K562 (cell line): ENCODE results near the gene UNC119. TPM values are rescaled to one million over a fixed set of nuclear protein-coding genes. Genes with fewer than 3 reads are reported as not detected.

ENCODE experiments used
- ATAC-seq: fragments of 200-7000 bp; cut with Tn5 transposase; 3 replicates; pipeline ENCODE4 v1.9.1; 2020; ENCODE audit warnings: moderate library complexity
- BruUV-seq: library from RNA; stranded (reverse); fragments of 400-500 nt; replicated peaks from 2 replicates; lab custom pipeline; 2021; lab: Mats Ljungman, UMichigan
- CTCF ChIA-PET: fragments of 300-600 bp; formaldehyde crosslinking; extraction: SDS; loops from one replicate; lab custom pipeline; 2021; ENCODE audit warnings: low intra/inter-chr PET ratio; lab: Yijun Ruan, JAX
- POLR2A ChIA-PET: fragments of 300-600, 350-650 bp; sonication (Branson Sonifier 250); formaldehyde crosslinking; extraction: SDS; loops from one replicate; lab custom pipeline; 2021; ENCODE audit warnings: antibody characterized with exemption, inconsistent platforms; lab: Yijun Ruan, JAX
- DNase-seq, 4 experiments: peaks; one replicate each; pipeline versions ENCODE4 v3.0.0 to v3.0.0-alpha.2; 2011 to 2018; ENCODE audit warnings: low spot score in 3 of 4, mixed read lengths in 3 of 4; ENCODE audit errors: extremely low read depth in 1 of 4
- FAIRE-seq: peaks from 2 replicates; lab custom pipeline; 2011; peaks lifted over from hg19 to GRCh38; lab: Jason Lieb, UNC
- H2AFZ ChIP-seq: 2 replicates; pipeline ENCODE4 v1.6.0; 2011; ENCODE audit warnings: low read depth, low read length, control low read depth, inconsistent platforms
- H3K27ac ChIP-seq: fragments of 200-600 bp; 3 replicates; pipeline ENCODE4 v1.8.0; 2011; ENCODE audit warnings: low read depth, mild to moderate bottlenecking, control low read depth, inconsistent platforms, low read length, moderate library complexity, mixed read lengths; ENCODE audit errors: extremely low read depth
- H3K27me3 ChIP-seq, 2 experiments: fragments of 300-600 bp in 1 of 2; 2 replicates in 1 of 2; 3 replicates in 1 of 2; pipeline versions ENCODE4 v1.6.0 to v1.8.0; 2011; ENCODE audit warnings: inconsistent platforms in 2 of 2, low read length in 2 of 2, mild to moderate bottlenecking in 1 of 2, mixed read lengths in 1 of 2, moderate library complexity in 1 of 2; ENCODE audit not compliant: control insufficient read depth in 2 of 2, insufficient read depth in 2 of 2
- H3K36me3 ChIP-seq: fragments of 300-600 bp; 3 replicates; pipeline ENCODE4 v1.8.0; 2011; ENCODE audit warnings: mild to moderate bottlenecking, low read length, inconsistent platforms; ENCODE audit not compliant: control insufficient read depth, insufficient read depth
- H3K4me1 ChIP-seq, 2 experiments: fragments of 200-600 bp in 1 of 2; replicated peaks in 1 of 2; 2 replicates in 1 of 2; 3 replicates in 1 of 2; pipeline versions ENCODE4 v1.5.1 to v1.8.0; 2011; ENCODE audit warnings: inconsistent platforms in 2 of 2, low read length in 2 of 2, mild to moderate bottlenecking in 1 of 2, mixed read lengths in 1 of 2, moderate library complexity in 1 of 2; ENCODE audit not compliant: control insufficient read depth in 2 of 2, insufficient read depth in 2 of 2
- H3K4me2 ChIP-seq: 2 replicates; pipeline ENCODE4 v1.6.1; 2011; ENCODE audit warnings: low read length, control low read depth, inconsistent platforms, mixed read lengths; ENCODE audit not compliant: insufficient read depth
- H3K4me3 ChIP-seq: fragments of 200-600 bp; sonication (generic), shearing (Covaris generic); 2 replicates; pipeline ENCODE4 v1.5.1; 2016; ENCODE audit warnings: control low read depth, inconsistent platforms
- H3K79me2 ChIP-seq: fragments of 200-600 bp; 3 replicates; pipeline ENCODE4 v1.8.0; 2011; ENCODE audit warnings: low read length, inconsistent platforms; ENCODE audit not compliant: control insufficient read depth, insufficient read depth
- H3K9ac ChIP-seq, 2 experiments: 2 replicates each; pipeline versions ENCODE4 v1.6.0 to v1.6.1; 2011; ENCODE audit warnings: low read depth in 2 of 2, low read length in 2 of 2, control low read depth in 1 of 2, inconsistent platforms in 1 of 2, mild to moderate bottlenecking in 1 of 2, mixed read lengths in 1 of 2; ENCODE audit not compliant: insufficient read depth in 1 of 2
- H3K9me1 ChIP-seq: one replicate; pipeline ENCODE4 v1.6.0; 2011; ENCODE audit warnings: inconsistent platforms, mild to moderate bottlenecking, low read length, moderate library complexity; ENCODE audit not compliant: control insufficient read depth, insufficient read depth
- H3K9me3 ChIP-seq: replicated peaks from 2 replicates; pipeline ENCODE4 v1.5.1; 2011; ENCODE audit warnings: low read depth, low read length, inconsistent platforms; ENCODE audit not compliant: control insufficient read depth, insufficient read depth
- H4K20me1 ChIP-seq: replicated peaks from 2 replicates; pipeline ENCODE4 v1.6.1; 2011; ENCODE audit warnings: low read length, inconsistent platforms, mixed read lengths; ENCODE audit not compliant: control insufficient read depth, insufficient read depth
- DMBX1 ChIP-seq: fragments of 250-450 bp; sonication (Bioruptor Pico); IDR thresholded peaks from 2 replicates; pipeline ENCODE4 v1.8.0; 2022; ENCODE audit warnings: inconsistent platforms, mild to moderate bottlenecking, moderate library complexity, borderline replicate concordance
- FOXM1 ChIP-seq, 2 experiments: fragments of 450-650 bp in 1 of 2; sonication (generic) in 1 of 2; formaldehyde crosslinking in 1 of 2; IDR thresholded peaks; 2 replicates each; pipeline versions ENCODE4 v1.6.1 to v1.9.0; 2017 to 2022; ENCODE audit warnings: low read depth in 2 of 2, mild to moderate bottlenecking in 2 of 2, missing genetic modification reagents in 1 of 2, moderate library complexity in 1 of 2
- HDAC8 ChIP-seq: fragments of 450-650 bp; IDR thresholded peaks from 2 replicates; pipeline ENCODE4 v1.6.1; 2016; ENCODE audit warnings: mild to moderate bottlenecking, missing genetic modification characterization, moderate library complexity, missing compliant biosample characterization
- HMG20A ChIP-seq: fragments of 450-650 bp; formaldehyde crosslinking; conservative IDR thresholded peaks from 2 replicates; pipeline ENCODE4 v1.4.0; 2020; ENCODE audit warnings: mild to moderate bottlenecking, mixed read lengths
- PHB ChIP-seq: fragments of 250-450 bp; sonication (Bioruptor Pico); IDR thresholded peaks from 2 replicates; pipeline ENCODE4 v1.5.0; 2021
- SNRNP70 ChIP-seq: fragments of 200-400 bp; formaldehyde crosslinking; optimal IDR thresholded peaks from 2 replicates; pipeline ENCODE3; 2017; ENCODE audit warnings: low read depth, low read length
- STAG1 ChIP-seq: sonication (generic); formaldehyde crosslinking; IDR thresholded peaks from 2 replicates; pipeline ENCODE4 v1.5.0; 2020; ENCODE audit warnings: missing genetic modification reagents, borderline replicate concordance
- STAT5B ChIP-seq: fragments of 250-450 bp; sonication (Bioruptor Pico); IDR thresholded peaks from 2 replicates; pipeline ENCODE4 v1.8.0; 2021; ENCODE audit warnings: mild to moderate bottlenecking, inconsistent platforms
- ZBED1 ChIP-seq: IDR thresholded peaks from 2 replicates; pipeline ENCODE4 v1.6.1; 2014
- ZFPM2 ChIP-seq: fragments of 250-450 bp; sonication (Bioruptor Pico); IDR thresholded peaks from 2 replicates; pipeline ENCODE4 v1.5.1; 2022; ENCODE audit warnings: mild to moderate bottlenecking
- WGBS: fragments of 100-300 bp; shearing (Covaris generic); methylation state at CpG from one replicate; pipeline ENCODE4 v1.1.6; 2016; ENCODE audit warnings: low coverage, mixed read lengths; ENCODE audit not compliant: insufficient coverage; ENCODE audit errors: missing lambda C conversion rate; 5-methylcytosine and 5-hydroxymethylcytosine counted together
- in situ Hi-C: fragments of 300-500 bp; cut with MboI; formaldehyde crosslinking; loops from 4 replicates; pipeline ENCODE4 v1.15.0; 2018; ENCODE audit warnings: inconsistent platforms, mixed read lengths
- intact Hi-C: fragments of 100-400 bp; cut with micrococcal nuclease; formaldehyde crosslinking; loops from 2 replicates; pipeline ENCODE4 v1.14.2; 2022
- polyA plus RNA-seq, 8 experiments: library from polyadenylated mRNA; depleted of rRNA in 4 of 8; stranded (reverse) in 5 of 8; unstranded in 3 of 8; fragments of >200 nt; fragmentation: Nextera tagmentation in 2 of 8; fragmentation: Illumina TruSeq in 1 of 8; extraction: Ambion mirVana in 2 of 8; extraction: Trizol in 1 of 8; gene quantifications; 2 replicates each; pipeline versions ENCODE4 v1.2.1 to v1.2.3, GENCODE V29; 2011 to 2014; ENCODE audit warnings: inconsistent platforms in 1 of 8, missing spikeins in 1 of 8
- total RNA-seq, 7 experiments: library from RNA; depleted of rRNA in 6 of 7; stranded (reverse); fragments of >200 nt in 6 of 7; fragmentation: Illumina TruSeq in 2 of 7; extraction: Trizol in 2 of 7; gene quantifications; 2 replicates each; pipeline versions ENCODE4 v1.2.1 to v1.2.3, GENCODE V29; 2011 to 2021; ENCODE audit warnings: low replicate concordance in 1 of 7
- TF ChIP-seq, protein P1 (sequence below): sonication (generic); formaldehyde crosslinking; IDR thresholded peaks from 2 replicates; pipeline ENCODE4 v1.8.0; 2022; ENCODE audit warnings: missing genetic modification reagents, mild to moderate bottlenecking, moderate library complexity, borderline replicate concordance
- TF ChIP-seq, protein P2 (sequence below), 2 experiments: fragments of 450-650 bp; IDR thresholded peaks; 2 replicates each; pipeline ENCODE4 v1.6.1; 2016
- TF ChIP-seq, protein P3 (sequence below): fragments of 450-650 bp; IDR thresholded peaks from 2 replicates; pipeline ENCODE4 v1.7.1; 2018; ENCODE audit warnings: mild to moderate bottlenecking, low read depth; ENCODE audit not compliant: partially characterized antibody
- TF ChIP-seq, protein P4 (sequence below): fragments of 250-450 bp; sonication (Bioruptor Pico); IDR thresholded peaks from 2 replicates; pipeline ENCODE4 v1.5.0; 2022; ENCODE audit warnings: mild to moderate bottlenecking

UNC119 gene
- total and polyA plus RNA-seq, 9 of the 15 experiments (the other 6 are each of a cell fraction or from before 2014, with no cell fraction given), result 0.37 to 47.7 (median 16.3) TPM

DNA sequence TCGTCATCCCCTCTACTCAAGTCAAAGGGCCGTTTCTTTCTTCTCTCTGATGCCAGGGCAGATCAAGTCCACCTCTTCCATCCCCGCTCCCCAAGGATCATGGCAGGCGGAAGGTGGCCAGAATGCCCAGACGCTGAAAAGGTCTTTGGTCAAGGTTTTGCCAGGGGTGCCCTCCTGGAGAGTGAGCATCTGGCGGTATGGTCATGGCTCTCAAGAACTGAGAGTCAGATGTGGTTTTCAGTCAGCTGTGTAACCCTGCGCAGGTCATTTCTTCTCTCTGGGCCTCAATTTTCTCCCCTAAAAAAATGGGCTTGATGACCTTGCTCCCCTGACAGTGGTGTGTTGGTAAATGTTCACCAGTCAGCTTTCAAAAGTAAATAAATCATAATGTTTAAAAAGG is 33.8 kb downstream of the UNC119 start:
- Histone ChIP-seq H4K20me1 (no peaks in the 10 kb centered on the region), H3K9ac (no peak overlapping the region), H3K27ac (no peak overlapping the region), H3K27me3 (peaks cover 3 to 39% of the 10 kb centered on the region in 2 experiments; a peak in 3 of 5 replicates), H3K79me2 (no peaks in the 10 kb centered on the region), H3K4me2 (no peak overlapping the region), H3K9me1 (no peaks in the 10 kb centered on the region), H3K4me3 (no peak overlapping the region), H2AFZ (no peak overlapping the region), H3K9me3 (no peaks in the 10 kb centered on the region; the same call in 1 of the 2 replicates), H3K36me3 (no peaks in the 10 kb centered on the region), H3K4me1 (peaks cover 0 to 24% of the 10 kb centered on the region in 2 experiments; a peak in 2 of 5 replicates)
- ChIA-PET POLR2A (no interaction called here), CTCF (no interaction called here)
- intact Hi-C loops, result no loop called here
- FAIRE-seq (no peak), DNase-seq (no peak), ATAC-seq (no peak)
- no TSS peak for BruUV-seq
- in situ Hi-C loops, result no loop called here
- WGBS, result 2% methylated on average over 7 of the region's 7 CpGs
- TF ChIP-seq, protein P1, sequence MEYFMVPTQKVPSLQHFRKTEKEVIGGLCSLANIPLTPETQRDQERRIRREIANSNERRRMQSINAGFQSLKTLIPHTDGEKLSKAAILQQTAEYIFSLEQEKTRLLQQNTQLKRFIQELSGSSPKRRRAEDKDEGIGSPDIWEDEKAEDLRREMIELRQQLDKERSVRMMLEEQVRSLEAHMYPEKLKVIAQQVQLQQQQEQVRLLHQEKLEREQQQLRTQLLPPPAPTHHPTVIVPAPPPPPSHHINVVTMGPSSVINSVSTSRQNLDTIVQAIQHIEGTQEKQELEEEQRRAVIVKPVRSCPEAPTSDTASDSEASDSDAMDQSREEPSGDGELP, result no peak
- no peak for TF ChIP-seq SNRNP70
- TF ChIP-seq HMG20A (CRISPR knock-in tag), result no peak
- TF ChIP-seq ZBED1, result no peak
- TF ChIP-seq STAG1 (CRISPR knock-in tag), result no peak
- no peak for TF ChIP-seq DMBX1 (CRISPR knock-in tag)
- no peak for TF ChIP-seq HDAC8
- TF ChIP-seq ZFPM2 (CRISPR knock-in tag), result no peak
- TF ChIP-seq, protein P2, sequence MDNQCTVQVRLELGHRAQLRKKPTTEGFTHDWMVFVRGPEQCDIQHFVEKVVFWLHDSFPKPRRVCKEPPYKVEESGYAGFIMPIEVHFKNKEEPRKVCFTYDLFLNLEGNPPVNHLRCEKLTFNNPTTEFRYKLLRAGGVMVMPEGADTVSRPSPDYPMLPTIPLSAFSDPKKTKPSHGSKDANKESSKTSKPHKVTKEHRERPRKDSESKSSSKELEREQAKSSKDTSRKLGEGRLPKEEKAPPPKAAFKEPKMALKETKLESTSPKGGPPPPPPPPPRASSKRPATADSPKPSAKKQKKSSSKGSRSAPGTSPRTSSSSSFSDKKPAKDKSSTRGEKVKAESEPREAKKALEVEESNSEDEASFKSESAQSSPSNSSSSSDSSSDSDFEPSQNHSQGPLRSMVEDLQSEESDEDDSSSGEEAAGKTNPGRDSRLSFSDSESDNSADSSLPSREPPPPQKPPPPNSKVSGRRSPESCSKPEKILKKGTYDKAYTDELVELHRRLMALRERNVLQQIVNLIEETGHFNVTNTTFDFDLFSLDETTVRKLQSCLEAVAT (IDR thresholded peaks at IDR 0.05), result no peak
- no peak for TF ChIP-seq STAT5B
- TF ChIP-seq, protein P3, sequence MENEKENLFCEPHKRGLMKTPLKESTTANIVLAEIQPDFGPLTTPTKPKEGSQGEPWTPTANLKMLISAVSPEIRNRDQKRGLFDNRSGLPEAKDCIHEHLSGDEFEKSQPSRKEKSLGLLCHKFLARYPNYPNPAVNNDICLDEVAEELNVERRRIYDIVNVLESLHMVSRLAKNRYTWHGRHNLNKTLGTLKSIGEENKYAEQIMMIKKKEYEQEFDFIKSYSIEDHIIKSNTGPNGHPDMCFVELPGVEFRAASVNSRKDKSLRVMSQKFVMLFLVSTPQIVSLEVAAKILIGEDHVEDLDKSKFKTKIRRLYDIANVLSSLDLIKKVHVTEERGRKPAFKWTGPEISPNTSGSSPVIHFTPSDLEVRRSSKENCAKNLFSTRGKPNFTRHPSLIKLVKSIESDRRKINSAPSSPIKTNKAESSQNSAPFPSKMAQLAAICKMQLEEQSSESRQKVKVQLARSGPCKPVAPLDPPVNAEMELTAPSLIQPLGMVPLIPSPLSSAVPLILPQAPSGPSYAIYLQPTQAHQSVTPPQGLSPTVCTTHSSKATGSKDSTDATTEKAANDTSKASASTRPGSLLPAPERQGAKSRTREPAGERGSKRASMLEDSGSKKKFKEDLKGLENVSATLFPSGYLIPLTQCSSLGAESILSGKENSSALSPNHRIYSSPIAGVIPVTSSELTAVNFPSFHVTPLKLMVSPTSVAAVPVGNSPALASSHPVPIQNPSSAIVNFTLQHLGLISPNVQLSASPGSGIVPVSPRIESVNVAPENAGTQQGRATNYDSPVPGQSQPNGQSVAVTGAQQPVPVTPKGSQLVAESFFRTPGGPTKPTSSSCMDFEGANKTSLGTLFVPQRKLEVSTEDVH, result no peak
- no peak for TF ChIP-seq PHB
- no peak for TF ChIP-seq FOXM1 (IDR thresholded peaks at IDR 0.05; ENCODE audit: low read depth)
- TF ChIP-seq FOXM1 (CRISPR knock-in tag; IDR thresholded peaks at IDR 0.05; ENCODE audit: low read depth), result no peak
- TF ChIP-seq, protein P4, sequence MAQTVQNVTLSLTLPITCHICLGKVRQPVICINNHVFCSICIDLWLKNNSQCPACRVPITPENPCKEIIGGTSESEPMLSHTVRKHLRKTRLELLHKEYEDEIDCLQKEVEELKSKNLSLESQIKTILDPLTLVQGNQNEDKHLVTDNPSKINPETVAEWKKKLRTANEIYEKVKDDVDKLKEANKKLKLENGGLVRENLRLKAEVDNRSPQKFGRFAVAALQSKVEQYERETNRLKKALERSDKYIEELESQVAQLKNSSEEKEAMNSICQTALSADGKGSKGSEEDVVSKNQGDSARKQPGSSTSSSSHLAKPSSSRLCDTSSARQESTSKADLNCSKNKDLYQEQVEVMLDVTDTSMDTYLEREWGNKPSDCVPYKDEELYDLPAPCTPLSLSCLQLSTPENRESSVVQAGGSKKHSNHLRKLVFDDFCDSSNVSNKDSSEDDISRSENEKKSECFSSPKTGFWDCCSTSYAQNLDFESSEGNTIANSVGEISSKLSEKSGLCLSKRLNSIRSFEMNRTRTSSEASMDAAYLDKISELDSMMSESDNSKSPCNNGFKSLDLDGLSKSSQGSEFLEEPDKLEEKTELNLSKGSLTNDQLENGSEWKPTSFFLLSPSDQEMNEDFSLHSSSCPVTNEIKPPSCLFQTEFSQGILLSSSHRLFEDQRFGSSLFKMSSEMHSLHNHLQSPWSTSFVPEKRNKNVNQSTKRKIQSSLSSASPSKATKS (CRISPR knock-in tag), result no peak
